Stimulated activated CD4-positive, alpha-beta T cell treated with anti-CD3 and anti-CD28 coated beads, Interleukin-4, amount 100 ng/mL, for 4 hours (primary cell): ENCODE results near the gene AFDN.

Experiments
- DNase-seq, 2 experiments: peaks; one replicate each; pipeline ENCODE4 v3.0.0-alpha.2; 2020

Gene AFDN, protein sequence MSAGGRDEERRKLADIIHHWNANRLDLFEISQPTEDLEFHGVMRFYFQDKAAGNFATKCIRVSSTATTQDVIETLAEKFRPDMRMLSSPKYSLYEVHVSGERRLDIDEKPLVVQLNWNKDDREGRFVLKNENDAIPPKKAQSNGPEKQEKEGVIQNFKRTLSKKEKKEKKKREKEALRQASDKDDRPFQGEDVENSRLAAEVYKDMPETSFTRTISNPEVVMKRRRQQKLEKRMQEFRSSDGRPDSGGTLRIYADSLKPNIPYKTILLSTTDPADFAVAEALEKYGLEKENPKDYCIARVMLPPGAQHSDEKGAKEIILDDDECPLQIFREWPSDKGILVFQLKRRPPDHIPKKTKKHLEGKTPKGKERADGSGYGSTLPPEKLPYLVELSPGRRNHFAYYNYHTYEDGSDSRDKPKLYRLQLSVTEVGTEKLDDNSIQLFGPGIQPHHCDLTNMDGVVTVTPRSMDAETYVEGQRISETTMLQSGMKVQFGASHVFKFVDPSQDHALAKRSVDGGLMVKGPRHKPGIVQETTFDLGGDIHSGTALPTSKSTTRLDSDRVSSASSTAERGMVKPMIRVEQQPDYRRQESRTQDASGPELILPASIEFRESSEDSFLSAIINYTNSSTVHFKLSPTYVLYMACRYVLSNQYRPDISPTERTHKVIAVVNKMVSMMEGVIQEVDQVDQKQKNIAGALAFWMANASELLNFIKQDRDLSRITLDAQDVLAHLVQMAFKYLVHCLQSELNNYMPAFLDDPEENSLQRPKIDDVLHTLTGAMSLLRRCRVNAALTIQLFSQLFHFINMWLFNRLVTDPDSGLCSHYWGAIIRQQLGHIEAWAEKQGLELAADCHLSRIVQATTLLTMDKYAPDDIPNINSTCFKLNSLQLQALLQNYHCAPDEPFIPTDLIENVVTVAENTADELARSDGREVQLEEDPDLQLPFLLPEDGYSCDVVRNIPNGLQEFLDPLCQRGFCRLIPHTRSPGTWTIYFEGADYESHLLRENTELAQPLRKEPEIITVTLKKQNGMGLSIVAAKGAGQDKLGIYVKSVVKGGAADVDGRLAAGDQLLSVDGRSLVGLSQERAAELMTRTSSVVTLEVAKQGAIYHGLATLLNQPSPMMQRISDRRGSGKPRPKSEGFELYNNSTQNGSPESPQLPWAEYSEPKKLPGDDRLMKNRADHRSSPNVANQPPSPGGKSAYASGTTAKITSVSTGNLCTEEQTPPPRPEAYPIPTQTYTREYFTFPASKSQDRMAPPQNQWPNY (N-terminal part only)

DNA sequence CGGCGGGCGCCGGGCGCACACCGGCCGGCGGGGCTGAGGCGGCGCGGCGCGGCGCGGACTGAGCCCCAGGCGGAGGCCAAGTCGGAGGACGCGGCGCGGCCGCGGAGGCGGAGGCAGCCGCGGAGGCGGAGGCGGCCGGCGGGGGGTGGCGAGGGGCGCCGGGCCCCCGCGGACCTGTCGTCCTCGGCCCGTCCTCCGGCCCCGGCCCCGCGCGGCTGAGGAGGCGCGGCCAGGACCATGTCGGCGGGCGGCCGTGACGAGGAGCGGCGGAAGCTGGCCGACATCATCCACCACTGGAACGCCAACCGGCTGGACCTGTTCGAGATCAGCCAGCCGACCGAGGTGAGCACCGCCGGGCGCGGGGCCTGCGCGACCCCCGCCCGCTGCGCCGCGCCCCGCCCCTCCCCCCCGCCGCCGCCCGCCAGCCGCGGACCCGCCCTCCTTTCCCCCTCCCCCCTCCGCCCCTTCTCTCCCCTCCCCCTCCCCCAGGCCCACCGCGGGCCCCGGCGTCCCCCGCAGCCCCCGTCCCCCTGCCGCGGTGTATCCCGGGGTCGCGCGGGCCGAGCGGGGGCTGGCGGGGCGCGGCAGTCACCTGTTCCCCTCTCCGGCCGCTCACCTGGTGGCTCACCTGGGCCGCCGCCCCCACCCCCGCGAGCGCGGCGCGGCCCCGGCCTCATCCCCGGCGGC, at the start of gene AFDN:
Gene AFDN, plus strand, starts transcription at position 16 of the 687 bp plus-strand sequence. Its CDS starts 222 bp downstream, at position 238.
- DNase-seq = no peak

DNA sequence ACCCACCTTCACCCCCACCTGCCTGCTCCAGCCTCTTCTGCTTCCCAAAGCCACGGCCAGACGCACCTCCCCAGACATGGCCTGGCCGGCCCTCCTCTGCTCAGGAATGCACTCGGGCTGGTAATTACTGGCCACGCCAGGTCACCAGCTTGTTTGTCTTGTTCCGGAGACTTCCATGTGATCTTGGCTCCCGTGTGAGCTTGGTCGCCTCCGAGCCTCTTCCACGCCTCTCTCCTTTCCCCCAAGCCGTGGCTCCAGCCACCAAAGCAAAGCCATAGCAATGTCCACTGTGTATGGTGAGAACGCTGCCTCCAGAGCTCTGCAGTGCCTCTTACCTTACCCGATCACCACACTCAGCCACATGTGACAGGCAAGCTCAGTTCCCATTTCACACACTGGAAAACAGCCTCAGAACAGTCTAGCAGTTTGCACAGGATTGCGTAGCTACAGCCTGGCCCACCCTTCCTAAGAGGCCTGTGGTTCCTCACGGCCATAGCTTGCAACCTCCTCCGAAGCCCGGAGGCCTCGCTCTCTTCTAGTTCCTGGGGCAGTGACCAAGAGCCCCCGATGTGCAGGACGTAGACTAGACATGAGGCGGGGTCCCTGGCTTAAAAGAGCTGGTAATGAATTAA, 48.1 kb upstream of the AFDN start:
- no peak for DNase-seq

DNA sequence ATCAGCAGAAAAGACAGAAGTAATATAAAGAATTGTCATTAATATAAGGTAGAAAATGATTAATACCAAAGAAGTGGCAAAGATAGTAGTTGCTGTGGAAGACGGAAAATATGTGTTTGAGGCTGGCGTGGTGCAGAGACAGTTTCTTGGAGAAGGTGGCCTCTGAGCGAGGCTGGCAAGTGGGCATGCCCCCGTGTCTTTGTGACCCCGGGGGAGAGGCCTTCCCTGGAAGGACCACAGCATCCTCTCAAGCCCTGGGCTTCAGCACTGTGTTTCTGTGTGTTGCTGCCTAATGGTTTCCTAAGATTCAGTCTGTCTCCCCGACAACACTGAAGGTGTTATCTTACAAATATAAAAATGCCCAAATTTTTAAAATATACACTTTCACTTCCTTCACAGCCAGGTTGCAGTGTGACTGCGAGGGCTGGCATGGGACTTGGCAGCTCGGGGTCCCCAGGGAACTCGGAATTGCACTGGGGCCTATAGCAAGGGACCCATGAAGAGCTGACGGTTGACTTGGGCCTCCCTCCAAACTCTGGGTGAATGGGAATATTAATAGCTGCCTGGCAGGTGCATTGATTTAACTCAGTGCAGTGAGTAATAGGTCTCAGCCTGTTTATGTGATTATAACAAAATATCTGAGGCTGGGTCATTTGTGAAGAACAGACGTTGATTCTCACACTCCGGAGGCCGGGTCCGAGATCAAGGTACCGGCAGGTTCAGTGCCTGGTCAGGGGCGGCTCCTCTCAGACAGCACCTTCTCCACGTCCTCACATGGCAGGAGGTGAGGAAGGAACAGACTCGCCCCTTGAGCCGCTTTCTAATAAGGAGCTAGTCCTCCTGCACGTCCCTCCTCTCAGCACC, 47.4 kb upstream of the AFDN start:
- DNase-seq = no peak

DNA sequence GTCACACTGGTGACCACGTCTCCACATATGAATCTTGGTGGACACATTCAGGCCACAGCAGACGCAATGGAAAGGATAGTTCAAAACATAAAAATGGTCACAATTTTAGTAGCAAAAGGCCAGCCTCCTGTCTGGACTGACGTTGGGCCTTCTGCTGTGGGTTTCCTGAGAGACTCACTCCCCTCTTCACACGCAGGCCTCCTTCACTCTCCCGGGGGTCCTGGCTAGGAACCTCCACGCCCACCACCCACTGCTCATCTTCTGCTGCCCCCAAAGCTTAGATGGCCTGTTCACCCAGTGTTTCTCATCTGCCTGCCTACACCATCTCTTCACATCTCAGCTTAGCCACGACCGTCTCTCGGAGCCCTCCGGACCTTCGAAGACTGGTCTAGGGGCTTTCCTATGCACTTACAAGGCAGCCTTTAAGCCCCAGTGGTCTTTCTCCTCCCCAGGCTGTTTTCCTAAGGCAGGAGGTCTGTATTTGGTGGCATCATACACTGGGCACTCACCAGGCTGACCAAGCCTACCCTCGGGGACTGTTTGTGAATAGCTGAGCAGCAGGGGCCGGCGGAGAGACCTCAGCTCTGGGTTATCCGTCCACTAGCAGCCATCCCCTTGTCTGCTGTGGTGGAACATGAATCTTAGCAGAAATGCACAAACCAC, 46.6 kb upstream of the AFDN start:
- DNase-seq = no peak

DNA sequence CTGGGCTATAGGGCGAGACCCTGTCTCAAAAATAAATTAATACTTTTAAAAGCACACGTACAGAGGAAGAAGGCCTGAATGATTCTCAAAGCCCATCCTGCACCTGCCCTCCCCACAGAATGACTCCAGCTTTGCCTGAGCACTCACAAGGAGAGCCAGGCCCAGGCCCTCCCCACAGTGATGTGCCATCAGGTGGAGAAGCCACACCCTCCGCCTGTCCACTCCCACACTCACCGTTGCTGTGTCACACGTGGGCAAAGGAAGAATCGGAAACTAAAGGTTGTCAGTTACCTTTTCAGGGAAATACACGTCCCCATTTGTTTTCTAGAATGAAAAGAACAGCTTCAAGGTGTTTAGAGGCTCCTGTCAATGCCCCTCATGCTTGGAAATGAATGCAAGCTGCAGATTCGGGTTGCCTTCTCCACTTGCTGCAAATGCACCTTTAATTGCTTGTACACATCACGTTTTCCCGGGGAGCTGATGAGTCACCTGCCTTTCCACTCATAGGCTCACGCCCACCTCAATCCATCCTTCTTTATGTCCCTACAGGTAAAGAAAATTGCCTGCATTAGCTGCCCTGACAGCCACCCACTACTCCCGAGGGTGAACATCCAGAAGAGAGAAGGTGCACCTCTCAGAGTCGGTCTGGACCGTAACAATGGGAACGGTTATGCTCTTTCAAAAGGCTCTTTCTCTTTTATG, 45.5 kb upstream of the AFDN start:
- DNase-seq = no peak

DNA sequence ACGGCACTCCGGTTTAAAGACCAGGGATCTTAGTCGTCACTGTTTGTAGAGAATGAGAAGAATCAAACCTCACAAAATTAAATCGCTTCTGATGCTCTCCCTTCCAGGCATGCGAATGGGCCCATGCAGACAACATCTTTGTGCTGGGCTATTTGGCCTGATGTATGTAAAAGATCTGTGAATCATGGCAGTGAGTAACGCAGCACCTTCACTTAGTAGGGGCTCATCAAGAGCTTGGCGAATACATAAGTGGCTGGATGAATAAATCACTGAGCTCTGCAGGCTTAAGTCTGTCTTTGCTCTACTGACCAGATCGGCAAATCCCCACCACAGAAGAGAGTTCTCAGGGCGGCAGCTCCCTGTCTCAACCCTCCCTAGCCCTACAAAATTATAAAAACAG, 44.8 kb upstream of the AFDN start:
- no peak for DNase-seq

DNA sequence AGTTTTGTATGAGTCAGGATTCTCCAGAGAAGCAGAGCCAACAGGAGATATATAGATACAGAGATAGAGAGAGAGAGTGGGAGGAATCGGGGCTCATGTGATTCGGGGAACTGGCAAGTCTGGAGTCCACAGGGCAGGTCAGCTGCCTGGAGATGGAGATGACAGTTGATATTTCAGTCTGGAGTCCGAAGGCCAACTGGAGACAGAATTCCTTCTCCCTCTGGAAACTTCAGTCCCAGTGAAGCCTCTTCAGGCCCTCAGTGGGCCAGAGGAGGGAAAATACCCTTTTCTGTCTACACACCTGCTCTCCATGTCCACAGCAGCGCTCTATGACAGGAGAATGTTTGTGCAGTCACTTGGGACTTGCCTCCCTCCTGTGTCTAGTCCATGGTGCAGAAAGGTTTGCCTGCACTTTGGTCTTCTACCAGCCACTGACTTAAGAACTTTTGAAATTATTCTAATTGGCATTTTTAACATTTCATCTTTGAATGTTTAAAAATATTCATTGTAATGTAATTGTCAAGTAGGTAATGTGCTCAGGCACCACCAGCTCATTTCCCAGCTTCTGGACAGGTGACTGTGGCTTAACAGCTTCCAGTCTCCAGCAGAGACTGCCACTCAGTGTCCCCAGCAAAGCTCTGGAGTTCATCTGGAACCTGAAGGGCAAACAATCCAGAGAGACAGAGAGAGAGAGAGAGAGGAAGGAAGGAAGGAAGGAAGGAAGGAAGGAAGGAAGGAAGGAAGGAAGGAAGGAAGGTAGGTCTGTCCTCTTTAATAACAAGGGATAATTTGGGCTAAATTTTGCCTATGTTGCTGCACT, 43.8 kb upstream of the AFDN start:
- DNase-seq = no peak

DNA sequence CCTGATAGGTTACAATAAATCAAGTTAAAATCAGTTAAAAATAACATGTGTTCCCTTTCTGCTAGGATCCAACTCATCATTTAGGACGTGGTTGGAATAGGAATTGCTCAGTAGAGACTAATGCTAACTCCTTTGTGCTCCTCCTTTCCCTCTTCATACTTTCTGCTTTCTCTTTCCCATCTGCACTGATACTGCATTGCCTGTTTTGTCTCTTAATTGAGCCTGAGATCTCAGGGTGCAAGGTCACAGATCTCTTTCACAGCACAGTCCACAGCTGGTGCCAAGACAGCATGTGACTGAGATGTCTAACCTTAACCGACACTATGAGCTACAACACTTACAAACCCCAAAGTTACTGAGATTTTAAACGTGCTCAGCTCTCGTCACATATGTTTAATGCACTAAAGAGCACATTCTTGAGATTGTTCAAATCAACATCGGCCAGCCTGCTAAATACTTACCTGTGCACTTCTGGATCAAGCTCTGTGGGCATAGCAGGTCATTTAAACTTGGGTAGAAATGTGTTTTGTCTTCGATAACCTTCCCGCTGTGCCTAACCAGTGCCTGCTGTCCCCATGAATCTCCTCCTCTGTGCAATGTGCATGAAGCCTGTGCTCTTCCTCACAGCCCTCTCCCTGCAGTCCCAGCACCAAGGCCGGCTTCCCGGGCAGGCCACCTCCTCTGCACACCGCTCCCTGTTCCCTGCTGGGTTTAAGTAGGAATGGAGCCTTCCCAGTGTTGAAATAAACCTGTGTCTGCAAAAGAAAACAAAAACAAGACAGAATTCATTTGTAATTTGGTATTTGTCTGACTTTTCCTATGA, 39.6 kb upstream of the AFDN start:
- DNase-seq = no peak

DNA sequence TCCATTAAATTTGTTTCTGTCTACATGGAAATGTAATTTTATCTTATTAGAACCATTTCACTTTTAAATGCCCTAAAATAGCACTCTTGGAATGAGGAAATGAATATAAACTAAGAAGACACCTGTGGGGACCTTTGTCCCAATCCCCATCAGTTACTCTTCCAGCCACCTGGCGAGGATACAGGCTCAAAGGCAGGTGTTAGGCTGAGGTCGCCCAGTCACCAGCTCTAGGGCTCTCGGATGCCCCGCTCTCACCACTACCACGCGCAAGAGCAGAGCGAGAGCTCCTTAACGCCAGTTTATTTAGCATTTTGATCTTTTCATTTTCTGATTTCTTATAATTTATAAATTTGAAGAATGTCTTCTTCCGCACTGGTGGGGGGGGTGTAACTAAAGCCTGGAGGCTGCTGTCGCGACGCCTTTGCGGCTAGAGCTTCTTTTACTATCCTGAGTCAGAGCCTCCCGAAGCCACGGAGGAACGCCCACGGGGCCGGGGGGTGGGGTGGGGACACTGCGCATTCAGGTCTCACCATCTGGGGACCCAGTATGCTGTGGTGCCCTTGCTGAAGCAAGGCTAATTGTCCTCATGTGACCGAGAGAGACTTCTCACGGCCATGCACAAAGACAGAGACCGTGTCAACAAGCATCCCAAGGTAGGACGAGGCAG, 38.7 kb upstream of the AFDN start:
- no peak for DNase-seq

DNA sequence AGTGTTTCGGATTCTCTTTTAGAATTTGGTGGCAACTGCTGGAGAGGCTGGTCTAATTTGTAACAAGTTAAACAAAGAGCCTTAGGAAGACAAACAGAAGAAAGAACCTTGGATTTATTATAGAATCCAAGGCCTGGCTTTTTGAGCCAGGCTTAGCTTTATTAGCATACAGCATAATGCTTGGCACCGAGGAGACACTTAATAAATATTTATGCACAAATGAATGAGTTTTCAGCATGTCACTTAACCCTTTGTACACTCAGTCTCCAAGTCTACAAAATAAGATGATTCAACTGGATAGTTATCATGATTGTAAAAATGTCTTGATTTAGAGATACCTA, 38.2 kb upstream of the AFDN start:
- no peak for DNase-seq

DNA sequence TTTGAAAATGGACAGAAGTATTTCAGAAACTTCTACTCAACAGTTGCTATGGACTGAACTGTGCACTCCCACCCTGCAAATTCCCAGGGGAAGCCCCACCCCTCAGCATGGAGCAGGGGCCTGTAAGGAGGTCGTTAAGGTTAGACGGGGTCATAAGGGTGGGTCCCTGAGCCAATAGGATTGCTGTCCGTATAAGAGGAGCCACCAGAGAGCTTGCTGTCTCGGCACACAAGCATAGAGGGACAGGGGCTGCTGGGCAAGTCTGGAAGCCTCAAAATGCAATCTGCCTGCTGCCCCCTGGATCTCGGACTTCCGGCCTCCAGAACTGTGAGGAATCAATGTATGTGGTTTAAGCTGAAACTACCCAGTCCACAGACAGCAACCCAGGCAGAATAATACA, 37.4 kb upstream of the AFDN start:
- DNase-seq = no peak

DNA sequence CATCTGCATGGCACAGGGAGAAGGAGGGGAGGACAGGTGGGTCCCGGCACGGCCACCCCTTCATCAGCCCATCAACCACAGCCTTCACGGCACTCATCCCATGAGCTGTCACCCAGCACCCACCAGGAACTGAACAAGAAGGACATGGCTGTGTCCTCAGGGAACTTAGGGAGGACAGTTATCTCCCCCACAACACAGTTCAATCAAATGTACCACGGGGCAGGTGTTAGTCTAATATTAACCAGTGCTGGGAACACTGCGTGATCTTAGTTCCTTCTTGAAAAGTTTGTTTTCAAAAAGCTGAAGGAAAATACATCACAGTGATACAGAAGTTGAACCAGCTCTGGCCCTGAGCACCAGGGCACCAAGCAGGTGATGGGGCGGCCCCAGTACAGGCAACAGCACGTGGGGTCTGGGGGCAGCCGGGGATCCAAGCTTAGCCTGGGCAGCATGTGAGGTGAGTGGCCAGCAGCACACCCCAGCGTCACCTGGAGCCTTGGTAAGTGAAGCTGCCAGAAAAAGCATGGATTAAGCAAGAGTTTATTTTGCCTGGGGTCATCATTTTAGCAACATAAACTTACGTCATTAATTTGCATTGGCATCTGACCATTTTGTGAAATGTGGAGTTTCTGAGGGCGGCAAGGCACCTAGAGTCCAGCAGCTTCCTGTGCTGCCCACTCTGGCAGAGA, 35.5 kb upstream of the AFDN start:
- no peak for DNase-seq

DNA sequence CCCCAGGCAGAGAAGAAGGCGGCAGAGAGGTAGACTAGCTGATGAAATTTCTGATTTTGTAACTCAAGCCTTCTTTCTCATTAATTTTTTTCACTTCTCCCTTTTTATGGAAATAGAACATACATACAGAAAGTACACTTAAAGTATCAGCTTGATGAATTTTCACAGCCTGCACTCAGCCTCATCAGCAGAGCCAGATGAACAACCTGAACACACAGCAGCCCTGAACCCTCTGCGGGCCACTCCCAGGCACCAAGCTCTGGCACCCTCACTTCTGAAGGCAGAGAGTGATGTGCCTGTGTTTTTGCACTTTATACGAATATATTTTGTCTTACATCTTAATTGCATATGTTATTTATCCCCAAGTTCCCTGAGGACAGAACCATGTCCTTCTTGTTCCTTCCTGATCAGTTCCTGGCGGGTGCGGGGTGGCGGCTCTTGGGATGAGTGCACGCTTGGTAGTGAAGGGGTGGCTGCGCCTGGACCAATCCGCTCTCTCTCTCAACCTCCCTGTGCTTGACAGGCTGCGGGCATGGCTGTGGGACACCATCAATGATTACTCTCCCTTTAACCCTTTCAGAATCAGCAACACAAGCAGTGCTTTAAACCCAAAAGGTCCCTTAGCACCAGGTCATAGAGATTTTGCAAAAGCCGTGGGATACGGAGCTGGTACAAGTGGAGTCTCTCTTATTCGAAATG, 34.8 kb upstream of the AFDN start:
- DNase-seq = no peak

DNA sequence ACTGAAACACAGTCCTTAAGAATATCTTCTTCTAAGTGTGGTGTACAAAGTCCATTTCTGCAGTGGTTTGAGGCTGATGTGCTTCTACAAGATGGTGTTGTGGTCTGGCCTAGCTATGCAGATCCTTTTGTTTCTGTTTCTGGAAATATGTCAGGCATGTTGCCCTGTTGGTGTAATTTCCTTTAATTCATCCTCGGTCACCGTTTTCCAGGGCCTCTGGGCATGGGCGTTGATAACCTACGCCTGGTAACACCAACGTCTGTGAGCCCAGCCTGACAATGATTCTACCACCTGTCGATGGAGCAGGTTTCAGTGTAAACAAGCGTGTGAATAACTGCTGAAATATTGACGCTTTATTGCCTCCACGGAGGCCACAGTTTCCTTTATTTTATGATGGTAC, 33.3 kb upstream of the AFDN start:
- no peak for DNase-seq

DNA sequence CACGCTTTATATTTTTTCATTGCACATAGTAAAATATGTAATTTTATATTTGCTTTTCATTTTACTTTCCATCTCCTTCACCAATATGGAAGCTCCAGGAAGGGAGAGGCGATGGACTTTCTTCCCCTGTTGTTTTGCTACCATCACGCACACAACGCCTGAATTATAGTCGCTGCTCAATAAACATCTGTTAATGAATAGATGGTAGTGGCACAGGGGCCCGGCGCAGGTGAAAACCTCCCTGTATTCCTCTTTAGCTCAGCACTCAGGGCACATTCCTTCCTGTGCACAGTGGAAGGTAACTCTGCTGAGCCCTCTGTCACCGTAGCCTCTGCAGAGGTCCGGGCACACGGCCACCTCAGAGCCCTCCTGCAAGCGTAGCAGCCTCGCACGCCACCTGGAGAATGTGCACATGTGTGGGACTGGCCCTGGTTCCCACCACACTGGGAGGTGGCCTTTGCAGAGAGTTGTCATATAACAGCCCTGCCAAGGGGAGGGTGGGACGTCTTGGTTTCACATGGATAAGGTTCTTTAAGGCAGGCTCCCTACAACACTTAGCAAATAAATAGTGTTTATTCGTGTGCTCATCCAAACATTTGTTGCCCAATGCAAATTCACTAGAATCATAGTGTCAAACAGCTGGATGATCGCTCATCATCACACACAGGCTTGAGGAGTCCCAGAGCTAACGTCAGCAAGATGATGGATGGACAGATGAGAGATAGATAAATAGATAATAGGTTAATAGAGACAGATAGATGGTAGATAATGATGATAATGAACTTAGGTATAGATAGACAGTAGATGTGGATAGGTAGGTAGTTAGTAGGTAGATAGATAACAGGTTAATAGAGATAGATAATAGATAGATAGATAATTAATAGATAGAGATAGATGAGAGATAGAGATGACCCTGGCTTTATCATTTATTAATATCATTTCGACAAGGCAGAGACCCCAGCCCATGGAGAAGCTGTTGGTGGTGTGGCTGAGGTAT, 32.3 kb upstream of the AFDN start:
- no peak for DNase-seq
